ENCODE data around the gene PLA2R1. TPM values are rescaled to one million over a fixed set of nuclear protein-coding genes. Genes with fewer than 3 reads are reported as not detected.

PLA2R1 gene
- total RNA-seq, 2 donors from 2014 or later: 11.7 to 13.9 TPM

GRCh38 chr2:159907909-159908308, 154.5 kb downstream of the PLA2R1 start:
- DNase-seq (ENCODE audit: low spot score): no peak
- intact Hi-C loops (cut with DNase I): no loop called here

DNA sequence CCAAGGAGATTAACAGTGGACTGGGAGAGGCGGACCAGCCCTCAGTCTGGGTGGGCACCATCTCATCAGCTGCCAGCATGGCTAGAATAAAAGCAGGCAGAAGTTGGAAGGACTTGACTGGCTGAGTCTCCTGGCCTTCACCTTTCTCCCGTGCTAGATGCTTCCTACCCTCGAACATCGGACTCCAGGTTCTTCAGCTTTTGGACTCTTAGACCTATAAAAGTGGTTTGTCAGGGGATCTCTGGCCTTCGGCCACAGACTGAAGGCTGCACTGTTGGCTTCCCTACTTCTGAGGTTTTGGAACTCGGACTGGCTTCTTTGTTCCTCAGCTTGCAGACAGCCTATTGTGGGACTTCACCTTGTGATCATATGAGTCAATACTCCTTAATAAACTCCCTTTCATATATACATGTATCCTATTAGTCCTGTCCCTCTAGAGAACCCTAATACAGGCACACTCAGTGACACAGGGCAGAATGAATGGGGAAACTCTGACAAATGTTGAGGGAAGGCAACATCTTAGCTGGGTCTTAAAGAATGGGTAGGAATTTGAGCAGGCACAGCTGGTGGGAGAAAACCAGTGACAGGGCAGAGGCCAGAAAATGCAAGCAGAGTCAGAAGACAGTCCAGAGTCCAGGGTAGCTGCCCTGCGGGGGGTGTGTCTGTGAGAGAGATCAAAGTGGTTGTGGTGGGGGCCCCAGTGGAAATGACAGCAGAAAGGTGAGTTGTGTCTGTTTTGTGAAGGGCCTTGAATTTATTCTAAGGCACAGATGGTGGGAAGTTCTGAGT, 156.3 kb downstream of the PLA2R1 start:
- DNase-seq (ENCODE audit: low spot score): no peak
- intact Hi-C loops (cut with DNase I): no loop called here

- intact Hi-C loops (cut with DNase I): no loop called here
- peak; percentile 88 for DNase-seq (ENCODE audit: low spot score)
These were observed 157.5 kb downstream of the PLA2R1 start for GRCh38 chr2:159904959-159905305.

- intact Hi-C loops (cut with DNase I): no loop called here
- DNase-seq (ENCODE audit: low spot score): peak; percentile 88
These were observed 158.1 kb downstream of the PLA2R1 start, which contains the start of gene LY75 for GRCh38 chr2:159904127-159904958. LY75 (minus strand) TSS chr2:159904756.

DNA sequence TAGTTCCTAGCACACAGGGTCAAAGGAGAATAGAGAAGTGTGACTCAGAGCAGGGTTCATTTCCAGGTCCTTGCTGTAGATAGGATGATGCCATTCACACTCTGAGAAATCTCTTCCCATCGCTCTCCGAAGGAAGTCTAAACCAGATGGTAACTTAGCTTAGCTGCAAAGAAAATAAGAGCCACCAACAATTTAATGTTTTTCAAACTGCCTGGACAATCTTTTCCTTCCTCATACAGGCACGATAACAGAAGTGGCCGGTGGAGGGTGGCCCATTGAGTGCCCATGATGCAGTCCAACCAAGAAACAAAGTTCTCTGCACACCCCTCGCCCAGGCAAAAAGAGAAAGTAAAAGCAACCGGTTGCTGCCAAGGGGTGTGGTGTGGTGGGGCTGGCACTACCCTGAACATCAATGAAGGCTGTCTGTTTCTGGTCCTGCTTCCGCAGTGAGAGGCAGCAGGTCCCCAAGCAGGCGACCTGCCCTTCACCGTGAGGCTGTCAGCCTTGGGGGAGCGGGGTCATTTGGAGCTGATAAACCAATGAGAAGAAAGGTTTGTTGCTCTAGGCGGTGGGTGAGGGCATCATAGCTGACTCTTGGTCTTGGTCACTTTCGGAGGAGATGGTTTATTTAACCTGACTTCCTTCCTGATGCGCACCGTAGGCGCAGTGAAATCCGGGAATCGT, 158.8 kb downstream of the PLA2R1 start:
- DNase-seq (ENCODE audit: low spot score): no peak
- intact Hi-C loops (cut with DNase I): no loop called here

- no peak for DNase-seq (ENCODE audit: low spot score)
- intact Hi-C loops (cut with DNase I): no loop called here
These were observed 159.7 kb downstream of the PLA2R1 start for GRCh38 chr2:159902722-159903121.

DNA sequence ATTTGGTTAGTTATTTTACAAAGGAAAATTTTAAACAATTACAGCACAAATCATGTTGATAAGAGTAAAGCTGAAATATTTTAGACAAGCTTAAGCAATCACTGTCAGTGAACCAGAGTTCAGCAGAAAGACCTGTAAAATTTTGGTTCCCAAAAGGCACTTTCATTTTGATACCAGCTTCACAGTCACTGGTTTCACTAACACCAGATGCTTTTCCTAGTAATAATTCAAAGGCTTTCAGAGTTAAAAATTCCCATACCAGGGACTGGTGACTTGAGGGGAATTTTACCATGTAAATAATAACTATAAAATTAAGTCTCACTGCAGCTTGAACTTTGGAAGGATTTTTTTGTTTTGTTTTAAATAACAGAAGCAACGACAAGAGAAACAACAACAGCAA, 162.1 kb downstream of the PLA2R1 start:
- intact Hi-C loops (cut with DNase I): no loop called here
- DNase-seq (ENCODE audit: low spot score): no peak

- intact Hi-C loops (cut with DNase I): no loop called here
- no peak for DNase-seq (ENCODE audit: low spot score)
These were observed 164.0 kb downstream of the PLA2R1 start for GRCh38 chr2:159898441-159898840.

GRCh38 chr2:159897720-159898119, 164.7 kb downstream of the PLA2R1 start:
- intact Hi-C loops (cut with DNase I): no loop called here
- no peak for DNase-seq (ENCODE audit: low spot score)

DNA sequence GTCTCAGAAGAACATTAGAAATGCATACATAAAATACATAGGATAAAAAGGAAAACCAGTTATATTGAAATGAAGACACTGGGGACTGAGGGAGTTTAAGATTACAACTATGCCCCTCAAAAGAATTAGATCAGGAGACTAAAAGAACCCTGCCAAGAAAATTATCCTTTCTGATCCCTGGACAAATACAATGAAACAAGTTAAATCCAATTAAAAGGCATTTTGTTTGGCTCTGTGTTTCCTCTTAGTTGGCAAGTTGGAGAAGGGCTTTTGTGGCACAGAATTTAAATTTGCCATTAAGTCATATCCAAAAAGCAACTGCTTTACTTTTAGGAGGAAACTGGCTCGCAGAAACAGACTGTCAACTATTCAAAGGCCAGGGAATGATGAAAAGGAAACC, 165.3 kb downstream of the PLA2R1 start:
- intact Hi-C loops (cut with DNase I): no loop called here
- no peak for DNase-seq (ENCODE audit: low spot score)

- intact Hi-C loops (cut with DNase I): no loop called here
- DNase-seq (ENCODE audit: low spot score): no peak
These were observed 167.0 kb downstream of the PLA2R1 start for GRCh38 chr2:159895258-159896065.

- DNase-seq (ENCODE audit: low spot score): no peak
- intact Hi-C loops (cut with DNase I): no loop called here
These were observed 168.1 kb downstream of the PLA2R1 start for GRCh38 chr2:159894145-159894838.

DNA sequence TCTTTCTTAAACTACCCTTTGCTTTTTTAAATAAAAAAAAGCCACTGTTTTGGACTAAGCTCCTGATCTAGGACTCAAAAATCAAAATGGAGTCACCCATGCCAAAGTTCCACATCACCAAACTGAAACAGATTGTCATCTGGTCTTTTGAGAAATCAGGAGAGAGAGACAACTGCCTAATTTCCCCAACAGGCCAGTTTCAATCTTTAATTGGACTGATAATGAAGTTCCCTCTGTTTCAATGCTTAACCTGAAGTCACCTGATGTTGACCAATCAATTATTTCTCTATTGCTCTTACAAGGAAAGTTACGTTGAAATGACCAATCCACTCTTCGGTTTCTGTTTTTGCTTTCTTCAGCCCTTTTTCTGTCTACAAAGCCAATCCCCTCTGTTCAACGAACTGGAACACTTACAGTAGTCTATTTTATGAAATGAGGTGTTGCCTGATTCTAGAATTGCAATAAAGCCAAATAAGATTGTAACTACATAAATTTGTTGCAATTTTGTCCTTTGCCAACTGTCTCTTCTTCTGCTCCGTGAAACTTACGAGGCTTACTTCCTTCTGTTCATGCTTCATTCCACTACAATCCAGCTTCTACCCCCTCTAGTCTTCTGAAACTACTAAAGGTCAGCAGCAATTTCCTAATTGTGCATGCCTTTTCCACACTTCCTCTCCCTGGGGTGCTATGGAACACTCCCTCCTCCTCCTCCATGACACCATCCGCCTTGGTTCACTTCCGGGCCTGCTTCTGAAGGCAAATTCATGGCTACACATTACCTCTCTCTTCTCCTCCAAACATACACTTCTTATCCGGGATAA, 169.2 kb downstream of the PLA2R1 start:
- no peak for DNase-seq (ENCODE audit: low spot score)
- intact Hi-C loops (cut with DNase I): no loop called here

DNA sequence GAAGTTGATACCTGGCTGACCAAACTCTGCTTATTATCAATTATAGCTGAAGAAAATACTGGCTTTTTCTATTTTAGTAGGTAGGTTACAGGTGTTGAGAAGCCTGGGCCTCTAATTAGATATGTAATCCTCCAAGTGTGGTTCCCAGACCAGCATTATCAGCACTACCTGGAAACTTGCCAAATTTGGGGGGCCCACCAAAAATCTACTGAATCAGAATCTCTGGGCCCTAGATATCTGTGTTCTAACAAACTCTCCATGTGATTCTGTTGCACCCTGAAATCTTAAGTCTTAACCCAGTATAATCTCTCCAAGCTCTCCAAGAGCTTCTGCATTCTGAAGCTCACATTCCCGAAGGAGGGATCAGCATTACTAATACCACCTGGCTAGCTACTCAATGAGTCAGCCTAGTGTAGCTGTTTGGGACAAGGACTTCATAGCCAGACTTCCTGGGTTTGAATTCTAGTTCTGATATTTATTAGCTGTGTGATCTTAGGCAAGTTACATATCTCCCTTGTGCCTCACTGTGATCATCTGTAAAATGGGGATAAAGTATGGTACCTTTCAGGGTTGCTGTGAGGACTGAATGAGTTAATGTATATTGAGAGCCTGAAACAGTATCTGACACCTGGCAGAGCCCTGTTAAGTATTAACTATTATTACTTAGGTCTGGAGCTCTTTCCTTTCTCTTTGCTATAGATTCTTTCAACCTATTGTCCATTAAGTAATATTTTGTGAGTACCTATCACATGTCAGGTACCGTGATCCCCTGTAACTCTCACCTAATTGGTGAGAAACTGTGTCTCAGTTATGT, 170.3 kb downstream of the PLA2R1 start:
- DNase-seq (ENCODE audit: low spot score): no peak
- intact Hi-C loops (cut with DNase I): no loop called here

DNA sequence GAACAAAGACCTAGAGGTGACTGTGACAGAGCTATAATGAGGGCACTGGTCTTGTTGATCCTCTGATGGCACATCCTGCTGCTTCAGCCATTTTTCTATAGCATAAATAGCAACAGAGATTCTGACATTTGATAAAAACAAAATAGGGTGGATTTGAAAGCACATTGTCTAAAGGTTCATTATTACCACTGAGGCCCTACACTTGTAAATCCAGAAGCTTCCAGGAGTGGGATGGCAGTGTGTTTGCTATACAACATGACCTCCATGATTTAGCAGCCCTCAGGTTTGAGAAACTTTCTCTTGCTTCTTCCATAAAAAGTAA, 171.2 kb downstream of the PLA2R1 start:
- intact Hi-C loops (cut with DNase I): no loop called here
- no peak for DNase-seq (ENCODE audit: low spot score)

DNA sequence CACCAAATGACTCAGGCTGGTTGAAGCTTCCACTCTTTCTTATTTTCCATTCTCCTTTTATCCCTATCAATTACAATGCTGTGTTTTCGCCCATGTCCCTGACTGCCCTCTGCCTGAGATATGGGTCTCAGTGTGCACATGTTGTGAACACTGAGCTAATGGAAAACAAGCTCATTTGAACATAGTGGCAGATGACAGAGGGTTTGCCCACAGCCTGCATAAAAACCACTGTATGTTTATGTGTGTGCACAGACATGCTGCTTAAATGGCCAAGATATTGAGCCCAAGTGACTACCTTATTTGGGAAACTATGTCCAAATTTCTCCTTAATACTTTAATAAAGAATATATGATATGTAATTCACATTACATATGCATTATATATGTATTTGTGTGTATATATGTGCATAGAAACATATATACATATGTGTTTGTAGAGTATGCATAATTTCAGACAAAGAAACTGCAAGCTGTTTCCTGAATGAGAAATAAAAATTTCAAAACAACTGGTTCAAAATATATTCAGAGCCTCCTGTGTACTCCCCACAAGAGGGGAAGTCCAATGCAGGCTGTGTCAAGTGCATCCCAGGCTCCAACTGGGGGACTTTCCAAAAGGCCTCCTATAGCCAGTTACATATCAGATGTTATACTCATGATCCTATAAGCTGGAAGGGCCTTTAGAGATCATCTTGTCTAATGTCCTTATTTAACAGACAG, 171.7 kb downstream of the PLA2R1 start:
- no peak for DNase-seq (ENCODE audit: low spot score)

More for the DNA sequence above, 171.7 kb downstream of the PLA2R1 start:
- intact Hi-C loops (cut with DNase I): no loop called here
